Liver (tissue), 3 donors: Measurements from ENCODE around the gene LTBP2.

Experiments used
- CTCF ChIP-seq: fragments of 150-350 bp; IDR thresholded peaks from 2 replicates; pipeline ENCODE4 v1.5.1; 2017; ENCODE audit warnings: improper control_type of control experiment, low read depth, low read length; ENCODE audit not compliant: missing input control
- EGR1 ChIP-seq, 2 donors: IDR thresholded peaks; 2 replicates each; pipeline ENCODE4 v1.6.1; 2016 to 2018; ENCODE audit warnings: antibody characterized with exemption in 2 of 2, low read depth in 2 of 2
- GABPA ChIP-seq, 2 donors: IDR thresholded peaks in 1 of 2; conservative IDR thresholded peaks in 1 of 2; 2 replicates each; pipeline ENCODE4 v1.6.1; 2016; ENCODE audit warnings: antibody characterized with exemption in 2 of 2, mild to moderate bottlenecking in 1 of 2, moderate library complexity in 1 of 2
- NR2F2 ChIP-seq: IDR thresholded peaks from 2 replicates; pipeline ENCODE4 v1.6.1; 2016; ENCODE audit warnings: antibody characterized with exemption
- RAD21 ChIP-seq, 2 donors: IDR thresholded peaks; 2 replicates each; pipeline ENCODE4 v1.6.1; 2016; ENCODE audit warnings: antibody characterized with exemption in 2 of 2, mild to moderate bottlenecking in 2 of 2
- REST ChIP-seq: IDR thresholded peaks from 2 replicates; pipeline ENCODE4 v1.6.1; 2016; ENCODE audit warnings: antibody characterized with exemption, mild to moderate bottlenecking
- donor health status: healthy.
- donor health status: healthy.

GRCh38 chr14:74524076-74524811 is 87.8 kb downstream of the LTBP2 start:
- TF ChIP-seq EGR1 (IDR thresholded peaks at IDR 0.05; ENCODE audit: low read depth in 2 of 2): no peak
- no peak for TF ChIP-seq CTCF
- TF ChIP-seq RAD21 (IDR thresholded peaks at IDR 0.05): no peak
- no peak for TF ChIP-seq REST
- TF ChIP-seq NR2F2: no peak
- no peak for TF ChIP-seq GABPA (IDR thresholded peaks at IDR 0.05 in 1 of 2, conservative IDR thresholded peaks at IDR 0.05 in 1 of 2)
